HPDE6-E6E7 (cell line): ENCODE results near the gene SNAP47.
A peak's percentile ranks its signal among the peaks of the same experiment; 100 is the strongest.
"Not testable (repeated sequence)": the region's sequence is repeated elsewhere in the genome, so short reads cannot be mapped to it uniquely, and the experiment has no call there.

Experiments used
- DNase-seq: peaks from one replicate; pipeline ENCODE4 v3.0.0; 2011; ENCODE audit warnings: missing footprints; ENCODE audit errors: extremely low spot score

The SNAP47 gene

GRCh38 chr1:227734856-227735538, at the start of gene SNAP47, which contains the start of gene JMJD4:
SNAP47 (plus strand) TSS chr1:227735435; CDS start chr1:227747737, 12,302 bp downstream.
JMJD4 (minus strand) TSS chr1:227735302; CDS start chr1:227735273, 29 bp downstream.
- peak; percentile 84 for DNase-seq

- no peak for DNase-seq
Observed at GRCh38 chr1:227685807-227686206, 49.4 kb upstream of the SNAP47 start.

- no peak for DNase-seq
Observed at GRCh38 chr1:227697321-227697864, 37.8 kb upstream of the SNAP47 start.

DNA sequence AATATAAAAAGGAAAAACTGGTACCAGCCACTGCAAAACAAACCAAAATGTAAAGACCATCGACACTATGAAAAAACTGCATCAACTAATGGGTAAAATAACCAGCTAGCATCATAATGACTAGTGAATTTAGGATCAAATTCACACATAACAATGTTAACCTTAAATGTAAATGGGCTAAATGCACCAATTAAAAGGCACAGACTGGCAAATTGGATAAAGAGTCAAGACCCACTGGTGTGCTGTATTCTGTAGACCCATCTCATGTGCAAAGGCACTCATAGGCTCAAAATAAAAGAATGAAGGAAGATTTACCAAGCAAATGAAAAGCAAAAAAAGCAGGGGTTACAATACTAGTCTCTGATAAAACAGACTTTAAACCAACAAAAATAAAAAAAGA, 33.6 kb upstream of the SNAP47 start:
- DNase-seq = not testable (repeated sequence)

DNA sequence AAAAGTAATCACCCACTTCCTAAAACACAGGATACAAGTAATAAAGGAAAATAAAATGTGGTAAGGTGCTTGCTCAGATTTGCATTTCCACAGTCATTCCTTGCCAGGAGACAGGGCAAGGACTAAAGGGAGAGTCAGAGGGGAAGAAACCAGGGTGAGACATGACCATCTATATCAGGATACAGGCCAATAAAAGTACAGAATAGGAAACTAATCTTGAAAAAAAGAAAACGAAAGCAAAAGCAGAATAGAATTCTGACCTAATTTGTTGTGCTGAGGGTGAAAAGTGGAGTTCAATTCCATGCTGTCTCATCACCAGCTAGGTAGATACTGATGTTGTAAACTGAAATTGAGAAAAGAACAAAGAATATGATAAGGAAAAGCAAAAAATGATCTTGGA, 27.4 kb upstream of the SNAP47 start:
- DNase-seq = no peak

DNA sequence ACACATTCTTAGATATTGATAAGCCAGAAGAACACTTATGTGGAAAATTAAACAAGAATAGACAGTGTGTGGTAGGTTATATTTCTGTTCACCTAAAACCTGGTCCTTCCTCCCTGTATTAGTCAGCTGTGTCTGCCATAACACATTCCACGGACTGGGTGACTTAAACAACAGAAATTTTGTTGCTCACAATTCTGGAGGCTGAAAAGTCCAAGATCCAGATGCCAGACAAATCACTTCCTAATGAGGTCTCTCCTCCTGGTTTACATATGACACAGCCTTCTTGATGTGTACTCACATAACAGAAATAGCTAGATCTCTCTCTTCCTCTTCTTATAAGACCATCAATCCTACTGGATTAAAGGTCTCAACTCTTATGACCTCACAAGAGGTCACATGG, 25.8 kb upstream of the SNAP47 start:
- DNase-seq = no peak

- not testable (repeated sequence) for DNase-seq
Observed at GRCh38 chr1:227710474-227710873, 24.8 kb upstream of the SNAP47 start.

DNA sequence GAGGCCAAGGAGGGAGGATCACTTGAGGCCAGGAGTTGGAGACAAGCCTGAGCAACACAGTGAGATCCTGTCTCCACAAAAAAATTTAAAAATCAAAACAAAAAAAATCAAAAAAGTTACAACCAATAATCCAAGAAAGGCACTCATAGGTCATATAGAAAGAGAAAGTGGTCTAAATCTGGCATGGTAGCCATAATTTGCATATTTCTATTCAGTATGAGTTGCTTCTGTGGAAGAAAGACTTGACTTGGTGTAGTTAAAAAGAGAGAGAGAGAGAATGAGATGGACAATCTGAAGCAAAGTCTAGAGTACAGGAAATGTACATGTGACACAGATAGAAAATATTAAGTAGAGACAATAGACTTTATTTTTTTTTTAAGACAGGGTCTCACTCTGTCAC, 22.6 kb upstream of the SNAP47 start:
- DNase-seq = no peak

DNA sequence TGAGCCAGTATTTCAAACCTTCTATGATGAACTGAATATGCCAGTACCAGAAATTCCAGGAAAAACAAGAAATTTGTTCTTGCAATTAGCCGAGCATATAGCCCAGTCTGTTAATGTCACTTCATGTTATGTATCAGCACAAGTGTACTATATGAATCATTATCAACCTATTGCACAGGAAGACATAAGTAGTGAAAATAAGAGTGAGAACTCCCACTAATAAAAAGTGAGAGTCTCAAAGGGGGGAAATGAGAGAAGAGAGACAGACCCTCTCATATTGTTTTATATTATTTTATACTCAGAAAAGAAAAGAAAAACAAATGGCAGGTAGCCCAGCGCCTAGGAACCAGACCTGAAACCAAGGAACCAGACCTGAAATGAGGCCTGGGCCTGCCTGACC, 16.3 kb upstream of the SNAP47 start:
- DNase-seq = no peak

- DNase-seq = no peak
Observed at GRCh38 chr1:227723474-227723873, 11.8 kb upstream of the SNAP47 start.

GRCh38 chr1:227725046-227725445, 10.2 kb upstream of the SNAP47 start:
- no peak for DNase-seq

- DNase-seq = no peak
Observed at GRCh38 chr1:227726318-227726717, 8.9 kb upstream of the SNAP47 start.

DNA sequence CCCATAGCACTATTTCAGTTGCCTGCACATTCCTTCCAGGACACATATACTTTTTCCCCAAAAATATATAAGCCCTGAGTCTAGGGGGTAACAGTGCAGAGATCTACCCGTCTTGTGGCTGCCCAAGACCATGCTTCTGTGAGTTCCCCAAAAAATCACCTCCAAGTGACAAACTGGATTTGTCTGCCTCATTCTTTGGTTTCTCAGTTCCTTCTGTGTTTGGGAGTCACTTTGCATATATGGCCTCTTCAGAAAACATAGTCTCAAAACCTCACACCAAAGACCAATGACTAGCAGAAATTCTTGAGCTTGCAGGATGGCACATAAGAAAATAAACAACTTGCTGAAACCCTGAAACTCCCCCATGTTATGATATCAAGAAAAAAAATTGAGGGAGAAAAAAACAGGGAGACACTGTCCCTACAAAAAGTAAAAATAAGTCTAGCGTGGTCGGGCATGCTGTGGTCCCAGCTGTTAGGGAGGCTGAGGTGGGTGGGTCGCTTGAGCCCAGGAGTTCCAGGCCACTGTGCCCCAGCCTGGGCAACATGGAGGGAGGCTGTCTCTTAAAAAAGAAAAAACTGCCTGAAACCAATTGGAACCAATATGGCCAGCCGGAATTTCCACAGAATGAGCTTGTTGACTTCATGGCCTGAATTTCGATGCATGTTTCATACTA, 8.2 kb upstream of the SNAP47 start:
- no peak for DNase-seq

GRCh38 chr1:227728059-227728891, 7.0 kb upstream of the SNAP47 start:
- peak; percentile 78 for DNase-seq

GRCh38 chr1:227728892-227729143, 6.4 kb upstream of the SNAP47 start:
- DNase-seq = no peak

- DNase-seq = no peak
Observed at GRCh38 chr1:227729144-227729880, 5.9 kb upstream of the SNAP47 start.

GRCh38 chr1:227729881-227730629, 5.2 kb upstream of the SNAP47 start:
- no peak for DNase-seq

- DNase-seq = no peak
Observed at GRCh38 chr1:227730630-227731151, 4.5 kb upstream of the SNAP47 start.

GRCh38 chr1:227731241-227731677, 4.0 kb upstream of the SNAP47 start:
- DNase-seq = no peak

DNA sequence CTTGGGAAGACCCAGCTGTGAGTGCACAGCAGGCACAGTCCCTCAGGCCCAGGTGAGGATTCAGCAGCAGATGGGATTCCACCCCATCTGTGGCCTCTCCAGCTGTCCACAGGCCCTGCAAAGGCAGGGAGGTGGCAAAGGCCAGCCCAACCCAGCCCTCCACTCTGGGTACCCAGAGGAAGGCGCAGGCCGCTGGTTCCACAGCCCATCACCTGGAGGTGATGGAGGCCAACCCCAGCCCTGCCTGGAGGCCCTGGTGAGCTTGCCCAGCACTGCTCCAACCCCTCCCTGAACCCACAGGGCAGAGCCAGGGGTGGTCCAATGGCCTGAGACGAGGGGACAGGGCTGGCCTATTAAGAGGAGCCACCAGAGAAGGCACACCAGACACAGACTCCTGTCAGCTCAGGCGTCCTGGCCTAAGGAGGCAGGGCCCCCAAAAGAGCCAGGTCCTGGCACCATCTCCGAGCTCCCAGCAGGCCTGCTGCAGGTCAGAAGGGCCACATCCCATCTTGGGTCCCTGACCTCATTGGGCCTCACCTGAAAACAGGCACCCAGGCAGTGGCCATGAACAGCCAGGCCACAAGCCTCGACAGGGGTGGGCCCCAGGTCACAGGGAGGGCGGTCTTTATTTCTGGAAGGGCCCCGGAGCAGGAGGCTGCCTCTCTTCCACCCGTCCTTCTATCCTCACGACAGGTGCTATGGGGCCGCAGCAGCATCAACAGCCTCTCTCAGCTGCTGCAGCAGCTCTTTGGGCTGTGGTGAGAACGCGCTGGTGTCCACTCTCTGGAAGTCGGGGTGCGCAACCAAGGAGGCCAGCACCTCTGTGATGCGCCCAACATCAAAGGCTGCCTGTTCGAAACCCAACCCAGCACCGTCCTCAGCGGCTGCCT, 3.3 kb upstream of the SNAP47 start:
- DNase-seq = no peak
